Embryonic facial prominence (tissue), 1 donor: ENCODE measurements around the gene NHSL1.

Experiments
- DNase-seq: peaks from one replicate; pipeline ENCODE4 v3.0.0-alpha.2; 2016; ENCODE audit errors: extremely low spot score

The NHSL1 gene

GRCh38 chr6:138401960-138402837, 97.1 kb downstream of the NHSL1 start:
- no peak for DNase-seq

DNA sequence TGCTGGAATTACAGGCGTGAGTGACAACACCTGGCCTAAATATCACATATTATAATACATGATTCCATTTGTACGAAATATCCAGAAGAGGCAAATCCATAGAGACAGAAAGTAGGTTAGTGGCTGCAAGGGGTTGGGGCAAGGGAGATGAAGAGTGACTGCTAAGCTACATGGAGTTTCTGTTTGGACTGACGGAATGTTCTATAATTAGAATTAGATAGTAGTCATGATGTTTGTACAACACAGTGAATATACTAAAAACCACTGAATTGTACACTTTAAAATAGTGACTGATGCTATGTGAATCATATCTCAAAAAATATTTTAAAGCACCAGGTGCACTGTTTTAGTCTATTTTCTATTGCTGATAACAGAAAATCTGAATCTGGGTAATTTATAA, 99.0 kb downstream of the NHSL1 start:
- DNase-seq, result no peak

DNA sequence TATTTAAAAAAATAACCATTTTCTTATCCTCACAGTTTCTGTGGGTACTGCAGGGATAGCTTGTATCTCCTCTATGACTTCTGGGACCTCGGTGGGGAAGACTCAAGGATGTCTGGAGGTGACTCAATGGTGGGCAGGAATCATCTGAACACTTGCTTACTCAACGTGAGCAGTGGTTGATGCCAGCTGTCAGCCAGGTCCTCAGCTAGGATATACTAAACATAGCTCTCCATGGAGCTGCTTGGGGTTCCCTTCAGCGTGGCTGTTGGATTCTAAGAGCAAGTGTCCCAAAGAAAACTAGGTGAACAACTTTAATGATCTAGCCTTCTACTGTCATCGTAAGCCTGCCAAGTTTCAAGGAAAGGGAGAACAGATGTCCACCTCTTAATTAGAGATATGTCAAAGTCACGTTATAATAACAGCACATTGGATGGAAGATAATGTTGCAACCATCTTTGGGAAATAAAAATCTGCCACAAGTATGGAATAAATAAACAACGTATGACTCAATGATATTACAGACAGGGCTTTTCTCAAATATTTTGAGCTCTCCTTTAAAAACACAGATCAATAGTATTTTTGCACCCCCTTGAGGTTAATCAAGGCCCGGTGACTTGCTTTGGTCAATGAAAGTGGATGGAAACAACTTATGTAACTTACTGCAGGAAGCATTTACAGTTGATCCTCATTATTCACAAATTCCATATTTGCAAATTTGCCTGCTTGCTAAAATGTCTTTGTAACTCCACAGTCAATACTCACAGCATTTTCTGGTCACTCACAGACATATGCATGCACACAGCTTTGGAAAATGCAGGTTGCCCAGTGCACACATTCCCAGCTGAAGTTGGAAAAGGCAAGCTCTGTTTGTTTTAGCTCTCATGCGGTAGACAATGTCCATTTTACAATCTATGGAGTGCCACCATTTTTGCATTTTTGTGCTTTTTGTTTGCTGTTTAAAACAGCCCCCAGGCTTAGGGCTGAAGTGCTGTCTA, 101.9 kb downstream of the NHSL1 start:
- DNase-seq, result no peak

DNA sequence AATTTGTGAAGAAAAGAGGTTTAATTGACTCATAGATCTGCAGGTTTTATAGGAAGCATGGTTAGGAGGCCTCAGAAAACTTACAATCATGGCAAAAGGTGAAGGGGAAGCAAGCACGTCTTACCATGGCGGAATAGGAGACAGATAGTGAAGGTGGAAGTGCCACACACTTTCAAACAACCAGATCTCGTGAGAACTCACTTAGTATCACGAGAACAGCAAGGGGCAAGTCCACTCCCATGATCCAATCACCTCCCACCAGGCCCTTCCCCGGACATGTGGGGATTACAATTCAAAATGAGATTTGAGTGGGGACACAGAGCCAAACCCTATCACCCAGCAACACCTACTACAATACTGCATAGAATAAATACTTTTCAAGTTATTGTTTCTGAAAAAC, 102.6 kb downstream of the NHSL1 start:
- DNase-seq, result no peak

DNA sequence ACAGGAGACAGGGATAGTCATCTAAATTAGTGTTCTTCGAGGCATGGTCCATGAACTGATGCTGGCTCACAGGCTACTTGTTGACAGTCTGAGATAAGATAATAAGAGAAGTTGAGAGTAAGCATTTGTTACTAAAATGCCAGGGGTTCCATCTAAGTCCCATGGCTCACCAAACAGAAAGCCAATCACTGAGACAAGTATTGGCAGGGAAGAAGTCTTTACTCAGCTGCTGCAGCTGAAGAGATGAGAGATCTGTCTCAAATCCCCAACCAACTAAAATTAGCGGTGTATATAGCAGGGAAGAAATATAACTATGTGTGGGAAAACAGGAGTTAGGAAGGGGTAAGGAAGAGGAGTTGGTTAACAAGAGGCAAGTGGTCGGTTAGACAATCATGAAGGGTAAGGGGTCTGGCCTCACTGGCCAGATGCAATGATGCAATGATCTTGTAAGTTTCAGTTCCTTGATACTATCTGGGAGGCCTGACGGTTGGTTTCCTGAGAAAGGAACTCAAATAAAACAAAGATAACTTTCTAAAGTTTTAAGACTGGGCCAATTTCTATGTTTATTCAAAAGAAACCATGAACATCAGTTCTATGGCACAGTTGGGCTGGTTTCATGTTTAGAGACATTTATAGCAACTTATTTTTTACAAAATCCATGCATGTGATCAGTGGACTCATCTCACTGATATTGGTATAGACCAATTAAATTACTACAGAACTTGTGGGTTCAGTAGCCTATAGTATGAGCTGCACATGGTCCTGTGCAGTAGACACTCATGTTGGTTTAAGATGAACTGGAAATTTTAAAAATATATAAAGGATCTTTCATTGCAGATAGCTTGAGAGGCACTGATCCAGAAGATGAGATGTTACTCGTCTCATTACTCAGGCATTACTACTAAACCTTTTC, 105.2 kb downstream of the NHSL1 start:
- no peak for DNase-seq

DNA sequence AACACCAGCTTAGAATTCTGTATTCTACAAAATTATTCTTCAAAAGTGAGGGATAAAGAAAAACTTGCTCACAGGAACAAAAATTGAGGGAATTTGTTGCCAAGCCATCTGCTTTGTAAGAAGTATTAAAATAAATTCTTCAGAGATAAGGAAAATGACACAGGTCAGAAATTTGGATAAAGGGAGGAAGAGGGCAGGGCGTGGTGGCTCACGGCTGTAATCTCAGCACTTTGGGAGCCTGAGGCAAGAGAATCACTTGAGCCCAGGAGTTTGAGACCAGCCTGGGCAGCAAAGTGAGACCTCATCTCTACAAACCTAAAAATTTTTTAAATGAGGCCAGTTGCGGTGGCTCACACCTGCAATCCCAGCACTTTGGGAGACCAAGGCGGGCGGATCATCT, 109.7 kb downstream of the NHSL1 start:
- DNase-seq, result no peak

DNA sequence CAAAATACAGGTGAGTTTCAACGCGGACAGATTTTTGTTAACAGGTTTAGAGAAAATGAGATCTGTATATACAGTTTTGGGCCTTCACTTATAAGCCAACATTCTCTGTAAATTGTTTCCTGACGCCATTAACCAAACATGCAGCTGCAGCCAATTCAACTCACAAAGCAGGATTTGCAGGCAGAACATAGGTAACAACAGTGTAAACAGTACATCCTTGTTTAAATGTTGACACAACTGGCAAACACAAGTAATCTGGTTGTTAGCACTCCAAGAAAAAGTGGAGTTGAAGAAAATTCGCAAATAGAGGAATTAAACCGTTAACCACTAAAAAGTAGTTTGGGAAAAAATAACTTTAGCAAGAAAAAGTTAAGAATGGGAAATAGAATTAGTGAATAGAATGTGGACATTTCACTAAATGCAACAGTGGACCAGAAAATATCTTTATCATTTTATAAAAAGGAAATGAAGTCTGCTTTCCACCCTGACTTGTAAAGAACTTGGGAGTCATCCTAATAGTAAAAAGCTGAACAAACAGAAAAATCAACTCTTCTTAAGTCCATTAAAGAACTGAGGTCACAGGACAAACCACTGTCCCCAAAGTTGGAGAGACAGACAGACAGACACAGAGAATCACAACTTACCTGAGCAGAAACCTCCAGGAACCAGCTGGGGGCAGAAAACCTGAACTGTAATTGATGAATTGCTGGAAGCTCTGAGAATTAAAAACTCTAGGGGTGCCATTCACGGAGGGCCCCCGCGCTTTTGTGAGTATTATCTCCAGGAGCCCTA, 111.5 kb downstream of the NHSL1 start:
- no peak for DNase-seq

DNA sequence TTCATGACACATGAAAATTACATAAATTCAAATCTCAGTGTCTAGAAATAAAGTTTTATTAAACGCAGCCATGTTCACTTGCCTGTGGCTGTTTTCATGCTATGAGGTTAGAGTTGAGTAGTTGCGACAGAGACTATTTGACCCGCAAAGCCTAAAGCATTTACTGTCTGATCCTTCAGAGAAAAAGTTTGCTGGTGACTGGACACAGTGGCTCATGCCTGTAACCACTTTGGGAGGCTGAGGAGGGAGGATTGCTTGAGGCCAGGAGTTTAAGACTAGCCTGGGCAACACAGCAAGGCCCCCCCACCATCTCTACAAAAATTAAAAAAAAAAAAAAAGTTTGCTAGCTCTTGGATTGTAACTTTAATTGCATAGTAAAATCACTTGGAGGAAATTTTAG, 112.4 kb downstream of the NHSL1 start:
- DNase-seq, result no peak

DNA sequence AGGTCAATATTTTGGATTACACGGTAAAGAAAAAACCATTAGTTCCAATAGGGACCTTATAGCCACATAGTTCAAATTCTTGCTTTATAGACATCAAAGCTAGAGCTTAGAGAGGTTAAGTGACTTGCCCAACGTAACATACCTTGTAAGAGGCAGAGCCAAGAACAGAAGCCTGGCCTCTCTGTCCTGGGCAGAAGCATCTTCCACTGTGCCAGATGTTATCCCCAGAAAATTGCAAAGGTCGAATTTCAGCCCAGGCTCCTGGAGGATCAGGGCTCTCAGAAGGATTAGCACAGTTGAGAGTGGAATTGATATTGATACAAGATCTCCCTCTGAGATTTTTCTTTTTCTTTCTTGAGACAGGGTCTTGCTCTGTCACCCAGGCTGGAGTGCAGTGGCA, 115.5 kb downstream of the NHSL1 start:
- no peak for DNase-seq

- no peak for DNase-seq
Measured at GRCh38 chr6:138382498-138383265, 116.6 kb downstream of the NHSL1 start.

- no peak for DNase-seq
Measured at GRCh38 chr6:138378463-138378862, 120.8 kb downstream of the NHSL1 start.

GRCh38 chr6:138377844-138378243, 121.5 kb downstream of the NHSL1 start, which contains the start of gene SMIM28:
Gene SMIM28, plus strand, starts transcription at chr6:138377905. Its CDS starts 168 bp downstream, at chr6:138378073.
- DNase-seq, result no peak

DNA sequence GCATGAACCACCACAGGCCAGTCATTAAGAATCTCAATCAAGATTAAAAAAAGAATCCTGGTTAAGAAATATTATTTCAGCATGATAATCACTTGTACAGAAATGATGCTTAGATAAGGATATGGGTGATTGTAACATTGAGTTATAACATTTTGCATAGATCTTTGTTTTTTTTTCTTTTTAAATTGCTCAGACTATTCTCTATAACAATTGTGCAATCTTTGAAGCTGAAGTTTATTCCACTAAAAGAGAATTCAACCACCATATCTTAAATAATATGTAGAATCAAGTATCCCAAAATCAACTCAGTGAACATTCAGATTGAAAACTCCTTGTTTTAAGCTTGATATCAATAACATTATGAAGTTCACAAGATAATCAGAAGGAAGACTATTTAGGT, 122.3 kb downstream of the NHSL1 start:
- DNase-seq, result no peak

- DNase-seq, result no peak
Measured at GRCh38 chr6:138374815-138375214, 124.5 kb downstream of the NHSL1 start.

GRCh38 chr6:138374230-138374629, 125.1 kb downstream of the NHSL1 start:
- no peak for DNase-seq

DNA sequence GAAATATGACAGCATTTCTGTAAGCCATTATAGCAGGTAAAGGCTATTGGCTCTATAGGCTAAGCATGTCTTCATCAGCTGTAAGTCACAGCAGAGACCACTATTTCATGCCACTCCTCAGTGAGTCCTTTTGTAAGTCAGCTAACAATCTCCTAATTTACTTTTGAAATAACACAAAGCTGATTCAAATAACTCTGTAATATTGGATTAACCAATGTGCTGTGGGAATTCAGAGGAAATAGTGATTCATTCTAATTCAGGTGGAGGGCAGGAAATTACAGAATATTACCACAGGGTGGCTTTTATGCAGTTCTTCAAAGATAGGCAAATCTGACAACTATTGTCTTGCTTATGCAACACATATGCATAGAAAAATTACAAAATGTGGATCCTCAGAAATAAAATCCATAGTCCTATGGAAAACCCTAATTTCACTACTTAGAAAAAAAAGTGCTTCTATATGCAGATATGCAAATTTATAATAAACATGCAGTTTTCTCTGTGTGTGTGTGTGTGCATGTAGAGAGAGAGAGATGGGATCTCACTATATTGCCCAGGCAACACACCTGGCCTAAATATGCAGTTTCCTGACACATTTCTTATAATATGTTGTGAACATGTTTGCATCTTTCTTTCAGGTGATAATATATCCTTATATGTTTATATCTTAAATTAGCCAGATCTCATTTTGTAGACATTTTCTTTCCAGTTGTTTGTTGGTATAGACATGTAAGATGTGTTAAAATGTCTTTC, 126.4 kb downstream of the NHSL1 start:
- DNase-seq, result no peak
